HG03060 (cell line): ENCODE measurements around the gene ADSL.

Source experiments
- ATAC-seq: cut with Tn5 transposase; IDR thresholded peaks from one replicate; pipeline ENCODE4 v1.9.1; 2021; ENCODE audit warnings: low read depth, moderate number of reproducible peaks; ENCODE audit not compliant: unreplicated experiment

The ADSL gene

DNA sequence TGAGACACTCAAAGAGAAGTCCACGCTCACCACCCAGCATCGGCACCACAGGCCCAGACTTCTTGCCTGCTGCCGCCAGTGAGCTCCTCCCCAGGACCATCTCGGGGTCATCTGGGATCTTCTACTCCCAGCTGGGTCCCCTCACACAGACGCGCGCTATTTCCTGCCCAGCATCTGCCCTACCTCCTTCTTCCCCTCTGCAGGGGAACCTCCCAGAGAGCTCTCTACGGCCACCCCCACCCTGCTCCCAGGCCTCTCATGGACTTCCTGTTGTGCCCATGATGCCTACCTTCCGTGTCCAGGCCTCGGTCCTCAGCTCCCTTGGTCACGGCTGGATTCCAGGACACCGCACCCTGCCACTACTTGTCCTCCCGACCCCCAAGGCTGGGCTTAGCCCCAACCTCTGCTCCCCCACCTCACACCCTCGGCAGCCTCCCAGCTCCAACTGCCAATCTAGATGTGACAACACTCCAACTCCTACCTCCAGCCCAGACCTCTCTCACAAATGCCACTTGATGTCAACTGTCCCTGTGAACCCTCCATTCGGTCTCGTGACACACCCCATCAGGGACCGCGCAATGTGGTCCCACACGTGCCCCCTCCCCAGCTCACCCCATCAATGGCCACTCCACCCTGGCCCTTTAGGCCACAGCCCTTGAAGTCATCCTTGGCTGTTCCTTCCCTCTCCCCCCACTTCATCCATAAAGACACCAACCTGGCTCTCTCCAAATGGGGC lies 69.4 kb downstream of the ADSL start:
- no peak for ATAC-seq

GRCh38 chr22:40416267-40416570 lies 69.9 kb downstream of the ADSL start:
- no peak for ATAC-seq

DNA sequence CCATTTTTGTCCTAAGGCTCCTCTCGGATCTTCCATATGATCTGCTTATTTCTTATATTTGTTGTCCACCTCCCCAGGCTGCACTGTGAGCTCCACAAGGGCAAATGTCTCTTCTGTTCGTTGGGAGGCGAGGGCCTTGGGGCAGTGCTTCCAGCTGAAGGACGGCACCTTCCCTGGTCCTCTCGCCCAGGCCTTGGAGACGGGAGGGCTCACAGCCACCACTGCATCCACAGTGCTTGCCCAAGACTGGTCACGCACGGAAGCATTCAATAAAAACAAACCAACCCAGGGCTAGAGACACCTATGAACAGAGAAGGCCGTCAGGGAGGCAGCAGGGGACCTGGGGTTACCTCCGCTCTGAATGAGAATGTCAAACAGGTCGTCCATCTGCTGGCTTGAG lies 70.3 kb downstream of the ADSL start:
- no peak for ATAC-seq

GRCh38 chr22:40417041-40417440 lies 70.7 kb downstream of the ADSL start:
- ATAC-seq, result no peak

DNA sequence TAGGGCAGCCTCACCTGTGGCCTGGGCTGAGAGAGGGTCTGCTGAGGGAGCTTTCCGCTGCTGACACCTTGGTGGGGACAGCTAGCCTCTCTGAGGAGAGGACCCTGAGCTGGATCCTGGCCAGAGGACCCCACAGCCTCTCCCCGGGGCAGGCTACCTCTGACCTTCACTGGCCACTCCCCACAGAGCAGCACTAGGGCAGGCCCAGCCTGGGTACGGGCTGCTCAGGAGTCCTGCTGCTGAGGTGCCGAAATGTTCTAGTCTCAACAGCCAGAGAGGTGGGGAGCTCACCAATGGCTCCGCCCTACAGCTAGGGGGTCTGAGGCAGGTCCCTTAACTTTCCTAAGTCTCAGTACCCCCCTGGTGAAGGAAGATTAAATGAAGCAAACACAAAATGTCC lies 71.6 kb downstream of the ADSL start:
- ATAC-seq, result no peak

GRCh38 chr22:40418366-40419201 lies 72.3 kb downstream of the ADSL start:
- ATAC-seq, result no peak

DNA sequence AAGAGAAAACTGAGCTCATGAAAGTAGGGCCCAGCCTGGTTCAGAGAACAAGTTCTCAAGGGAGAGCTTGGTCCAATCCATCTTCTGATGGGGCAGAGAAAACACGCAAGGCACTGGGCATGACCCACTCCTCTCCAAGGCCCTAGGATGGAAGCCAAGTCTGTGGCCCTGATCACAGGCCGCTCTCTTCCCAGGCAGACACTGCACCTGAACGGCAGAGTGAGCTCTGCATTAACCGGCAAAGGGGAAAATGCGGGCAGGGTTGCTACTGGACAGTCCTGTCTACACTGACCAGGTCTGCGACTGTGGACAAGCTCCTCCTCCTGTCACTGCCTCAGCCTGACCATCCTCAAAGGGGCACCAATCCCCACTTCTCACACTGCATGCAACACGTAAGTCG lies 73.4 kb downstream of the ADSL start:
- no peak for ATAC-seq

GRCh38 chr22:40420341-40421081 lies 74.2 kb downstream of the ADSL start:
- no peak for ATAC-seq

DNA sequence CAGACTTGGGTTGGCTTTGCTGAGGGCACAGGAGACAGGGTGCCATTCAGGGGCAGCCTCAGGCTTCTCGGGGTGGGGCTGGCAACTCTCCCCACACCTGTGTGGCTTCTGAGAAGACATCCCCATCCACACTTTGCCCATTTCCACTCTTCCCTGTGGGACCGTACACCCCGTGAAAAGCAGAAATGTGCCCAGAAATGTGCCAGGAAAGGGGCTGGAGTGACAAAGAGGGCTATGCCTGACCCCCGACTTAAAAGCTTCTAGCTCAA lies 74.7 kb downstream of the ADSL start:
- no peak for ATAC-seq

DNA sequence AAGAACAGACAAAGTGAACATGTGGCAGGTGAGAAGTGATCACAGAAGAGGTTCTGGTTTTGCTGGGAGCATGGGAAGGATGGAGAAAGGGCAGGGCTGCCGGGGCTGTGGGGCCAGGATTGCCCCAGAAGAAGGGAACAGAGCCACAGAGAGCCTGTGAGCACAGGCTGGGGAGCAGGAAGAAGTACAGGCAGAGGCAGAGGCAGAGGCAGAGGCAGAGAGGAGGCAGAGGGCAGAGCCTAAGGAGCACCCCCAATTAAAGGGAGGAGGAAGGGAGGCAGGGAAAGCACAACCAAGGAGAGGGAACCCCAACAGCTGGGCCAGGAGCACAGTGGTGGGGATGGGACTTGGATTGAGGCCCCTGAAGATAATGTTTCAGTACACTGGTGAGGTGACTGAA lies 75.6 kb downstream of the ADSL start:
- ATAC-seq, result no peak

DNA sequence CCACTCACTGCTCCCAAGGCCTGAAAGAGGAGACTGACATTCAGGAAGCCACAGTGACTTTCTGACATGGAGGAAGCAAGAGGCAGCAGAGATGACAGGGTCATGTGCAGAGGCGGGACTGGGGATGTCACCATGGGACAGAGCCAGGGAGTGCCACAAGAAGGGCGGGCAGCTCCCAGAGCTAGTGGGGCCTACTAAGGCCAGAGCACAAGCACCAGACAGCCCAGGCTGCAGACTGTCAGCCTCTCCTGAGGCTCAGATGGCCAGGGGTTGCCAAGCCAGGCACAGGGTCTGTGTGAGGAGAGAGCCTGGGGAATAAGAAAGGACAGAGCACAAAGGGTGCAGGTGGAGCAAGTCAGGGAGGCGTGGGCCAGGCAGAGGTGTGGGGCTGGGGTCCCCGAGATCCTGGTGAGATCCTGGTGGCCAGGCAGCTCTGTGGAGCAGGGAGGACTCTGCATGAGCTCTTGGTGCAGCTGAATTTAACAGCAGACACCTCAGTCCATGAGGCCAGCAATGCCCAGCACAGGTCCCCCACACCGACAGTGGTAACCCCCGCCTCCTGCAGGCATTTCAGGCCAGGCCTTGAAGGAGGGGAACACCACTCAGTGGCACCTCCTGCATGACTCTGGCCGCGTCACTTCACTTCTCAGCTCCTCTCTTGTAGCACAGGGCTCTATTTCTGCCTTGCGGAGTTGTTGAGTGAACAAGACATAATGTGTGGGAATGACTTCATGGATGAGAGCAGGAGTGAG lies 76.4 kb downstream of the ADSL start:
- ATAC-seq, result no peak

DNA sequence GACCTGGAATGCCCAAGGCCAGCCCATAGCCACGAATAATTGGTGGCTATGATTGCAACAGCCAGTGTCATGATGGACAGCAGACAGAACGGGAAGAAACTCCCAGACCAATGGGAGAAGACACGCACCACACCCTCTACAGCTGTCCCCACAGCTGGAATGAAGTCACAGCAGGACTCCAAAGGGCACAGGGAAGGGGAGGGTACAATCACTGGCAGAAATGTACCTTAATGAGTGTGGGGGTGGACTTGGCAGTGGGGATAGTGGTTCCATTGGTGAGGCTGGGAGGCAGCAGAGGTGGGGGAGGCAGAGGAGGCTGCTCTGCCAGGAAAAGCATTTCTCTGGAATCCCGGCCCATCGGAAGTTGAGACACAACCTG lies 77.0 kb downstream of the ADSL start:
- no peak for ATAC-seq

DNA sequence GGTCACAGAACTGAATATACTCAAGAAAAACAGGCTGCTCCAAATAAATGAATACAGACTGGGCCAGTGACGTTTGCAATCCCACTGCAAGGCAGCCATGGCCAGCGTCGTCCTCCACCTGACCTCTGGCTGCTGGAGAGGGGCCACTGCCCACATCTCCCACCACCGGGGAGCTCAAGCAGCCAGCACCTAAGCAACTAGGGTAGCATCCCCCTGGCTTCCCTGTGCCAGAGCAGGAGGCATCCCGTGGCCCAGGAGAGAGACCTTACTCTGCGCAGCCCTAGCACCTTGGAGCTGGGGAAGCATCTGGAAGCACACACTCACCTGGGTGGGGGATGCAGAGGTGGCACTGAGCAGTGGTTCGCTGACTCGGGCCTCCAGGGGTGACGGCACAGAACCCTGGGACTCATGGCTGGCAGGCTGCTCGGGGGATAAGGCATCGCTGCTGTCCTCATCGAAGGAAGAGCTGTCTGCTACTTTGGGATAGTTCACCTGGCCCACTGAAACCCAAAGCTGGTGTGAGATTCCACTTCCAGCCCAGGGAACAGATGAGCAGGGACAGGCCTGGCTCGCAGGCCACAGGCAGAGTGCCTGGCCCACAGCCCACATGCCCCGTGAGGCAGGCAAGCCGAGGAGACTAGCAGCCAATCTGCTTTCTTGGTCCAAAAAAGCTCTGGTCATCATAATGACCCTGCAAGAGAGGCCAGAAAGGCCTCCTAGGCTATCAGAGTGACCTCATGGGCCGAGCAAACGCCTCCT lies 77.8 kb downstream of the ADSL start:
- ATAC-seq, result no peak

GRCh38 chr22:40425082-40425481 lies 78.8 kb downstream of the ADSL start:
- no peak for ATAC-seq

DNA sequence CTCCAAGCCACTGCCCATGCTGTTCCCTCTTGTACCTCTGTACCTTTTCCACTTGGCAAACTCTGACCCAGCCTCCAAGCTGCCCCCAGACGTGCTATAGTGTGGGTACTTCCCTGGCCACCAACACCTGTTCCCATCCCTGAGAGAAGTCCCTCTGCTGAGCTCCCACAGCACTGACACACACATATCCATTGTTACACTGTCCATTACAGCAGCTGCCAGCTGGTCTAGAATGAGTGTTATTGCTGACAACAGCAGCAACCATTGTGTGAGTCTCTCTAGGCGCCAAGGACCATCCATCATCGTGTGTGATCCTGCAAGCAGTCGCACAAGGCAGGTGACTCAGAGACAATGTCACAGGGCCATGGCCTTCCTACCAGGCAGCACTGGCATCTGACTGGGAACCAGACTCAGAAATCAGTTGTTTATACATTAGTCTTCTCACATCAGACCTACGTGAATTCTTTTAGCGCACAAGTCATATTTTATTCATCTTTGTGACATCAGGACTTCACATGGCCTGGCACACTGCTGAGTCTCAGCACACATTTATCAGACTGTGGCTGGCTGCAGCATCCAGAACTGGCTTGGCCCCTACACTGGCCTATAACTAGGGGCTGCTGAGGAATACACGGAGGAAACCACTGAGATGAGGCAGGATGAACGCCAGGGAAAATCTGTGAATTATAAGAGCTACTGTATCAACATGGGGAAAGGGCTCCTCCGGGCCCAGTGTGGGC lies 80.5 kb downstream of the ADSL start:
- no peak for ATAC-seq

- ATAC-seq, result no peak
These were observed 82.5 kb downstream of the ADSL start for GRCh38 chr22:40428796-40429195.

GRCh38 chr22:40429481-40429880 lies 83.2 kb downstream of the ADSL start:
- ATAC-seq, result no peak

DNA sequence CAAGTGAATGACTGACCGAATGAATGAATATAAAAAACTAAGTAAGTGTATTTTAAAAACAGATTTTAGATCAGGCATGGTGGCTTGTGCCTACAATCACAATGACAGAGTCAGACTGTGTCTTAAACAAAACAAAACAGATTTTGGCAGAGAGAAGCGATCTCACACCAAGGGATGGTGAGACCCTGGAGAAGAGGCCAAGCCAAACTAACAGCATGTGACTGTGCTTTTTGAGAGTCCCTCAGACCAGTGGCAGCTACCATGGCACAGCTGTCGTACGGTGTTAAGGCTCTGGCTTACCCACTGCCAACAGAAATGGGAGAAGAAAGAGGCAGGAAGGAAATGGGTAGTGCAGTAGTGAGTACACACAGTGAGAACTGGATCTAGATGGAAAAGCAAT lies 84.7 kb downstream of the ADSL start:
- no peak for ATAC-seq

DNA sequence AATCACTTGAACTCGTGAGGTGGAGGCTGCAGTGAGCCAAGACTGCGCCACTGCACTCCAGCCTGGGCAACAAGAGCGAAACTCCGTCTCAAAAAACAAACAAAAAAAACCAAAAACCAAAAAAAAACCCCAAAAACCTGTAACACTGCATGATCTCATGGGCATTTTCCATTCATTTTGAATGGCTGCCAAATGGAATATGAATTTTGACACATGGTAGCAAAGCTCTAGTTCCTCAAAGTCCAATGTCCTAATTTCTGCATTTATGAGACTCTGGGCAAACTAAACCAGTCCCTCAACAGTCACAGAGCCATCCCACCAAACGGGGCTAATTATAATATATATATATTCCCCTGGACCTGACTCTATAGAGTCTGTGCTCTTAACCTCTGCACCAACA lies 85.9 kb downstream of the ADSL start:
- ATAC-seq, result no peak

DNA sequence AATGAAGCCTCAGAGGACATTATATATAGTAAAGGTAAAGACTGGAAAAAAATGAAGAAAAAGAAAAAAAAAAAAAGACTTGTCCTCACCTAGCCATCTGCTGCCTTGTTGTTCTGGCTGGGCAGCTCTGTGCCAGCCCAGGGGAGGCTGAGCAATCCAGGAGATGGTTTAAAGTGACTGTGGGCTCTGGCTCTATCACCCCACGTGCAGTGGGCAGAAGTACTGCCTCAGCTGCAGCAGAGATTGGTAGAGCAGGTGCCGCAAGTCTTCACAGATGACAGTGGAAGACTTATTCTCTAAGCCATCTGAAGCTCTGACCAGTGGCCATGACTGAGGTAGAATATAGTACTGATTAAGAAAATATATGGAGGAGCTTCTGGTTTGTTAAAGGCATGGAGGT lies 86.3 kb downstream of the ADSL start:
- no peak for ATAC-seq
